D721Med (cell line): ENCODE data around the gene TAL1.
"Not testable (repeated sequence)": the region's sequence is repeated elsewhere in the genome, so short reads cannot be mapped to it uniquely, and the experiment has no call there.

Source experiments
- DNase-seq: peaks from one replicate; pipeline ENCODE4 v3.0.0; 2011; ENCODE audit warnings: low spot score; ENCODE audit not compliant: insufficient read length
- FAIRE-seq: peaks from 2 replicates; lab custom pipeline; 2011; peaks lifted over from hg19 to GRCh38; lab: Jason Lieb, UNC
- CTCF ChIP-seq: IDR thresholded peaks from 2 replicates; pipeline ENCODE4 v1.5.1; 2012; ENCODE audit warnings: mild to moderate bottlenecking, control low read depth; ENCODE audit not compliant: insufficient read depth; ENCODE audit errors: missing control alignments

TAL1 gene

DNA sequence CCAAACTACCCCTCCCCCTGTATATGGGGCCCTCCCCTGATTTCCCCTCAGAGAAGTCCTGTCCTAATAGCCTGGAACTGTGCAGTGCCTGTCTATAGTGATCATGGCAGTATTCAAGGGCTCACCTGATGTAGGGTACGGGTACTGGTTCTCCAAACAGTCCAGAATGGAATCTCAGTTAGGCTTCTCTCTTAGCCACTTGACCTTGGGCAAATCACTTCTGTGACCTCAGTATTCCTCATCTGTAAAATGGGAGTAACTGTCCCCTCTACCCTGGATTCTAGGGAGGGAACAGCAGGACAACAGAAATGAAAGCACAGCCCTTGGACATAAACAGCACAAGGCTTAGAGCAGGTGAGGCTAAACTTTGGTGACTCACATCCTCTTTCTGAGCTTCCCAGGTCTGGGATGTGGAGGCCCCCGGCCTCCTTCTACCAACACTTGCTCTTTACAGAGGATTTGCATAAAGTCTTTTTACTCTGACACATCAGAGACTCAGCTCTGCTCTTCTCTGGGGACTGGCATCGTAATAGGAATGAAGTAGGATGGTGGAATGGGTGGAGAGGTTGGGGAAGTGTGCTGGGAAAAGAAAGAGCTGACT lies 22.2 kb downstream of the TAL1 start:
- TF ChIP-seq CTCF, result no peak
- no peak for FAIRE-seq
- no peak for DNase-seq

GRCh38 chr1:47209091-47209490 lies 22.9 kb downstream of the TAL1 start:
- TF ChIP-seq CTCF, result no peak
- FAIRE-seq (no peak), DNase-seq (no peak)

DNA sequence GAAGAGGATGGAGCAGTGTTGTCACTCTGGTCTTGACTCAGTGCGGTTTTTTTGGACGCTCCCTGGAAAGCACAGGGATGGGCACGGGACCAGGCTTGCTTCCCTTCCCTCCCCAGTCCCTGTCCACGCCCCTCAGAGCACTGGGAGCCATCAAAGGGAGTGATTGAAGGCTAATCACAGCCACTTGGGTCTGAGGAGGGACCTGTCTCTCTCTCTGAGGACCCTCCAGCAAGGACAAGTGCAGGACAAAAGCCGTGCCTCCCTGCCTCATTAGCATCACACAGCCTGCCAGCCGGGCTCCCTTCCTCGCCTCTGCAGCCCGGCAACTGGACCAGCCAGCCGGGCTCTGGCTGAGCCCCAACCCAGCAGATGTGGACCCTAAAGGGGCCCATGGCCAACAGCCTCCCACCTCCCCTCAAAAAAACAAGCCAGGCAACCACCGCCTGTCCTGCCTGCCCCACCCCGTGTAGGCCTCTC lies 23.6 kb downstream of the TAL1 start:
- no peak for DNase-seq
- no peak for FAIRE-seq
- no peak for TF ChIP-seq CTCF

- no peak for TF ChIP-seq CTCF
- DNase-seq (no peak), FAIRE-seq (no peak)
These were observed 24.1 kb downstream of the TAL1 start for GRCh38 chr1:47207803-47208373.

- FAIRE-seq, result no peak
- TF ChIP-seq CTCF, result no peak
- no peak for DNase-seq
These were observed 26.1 kb downstream of the TAL1 start for GRCh38 chr1:47205918-47206317.

DNA sequence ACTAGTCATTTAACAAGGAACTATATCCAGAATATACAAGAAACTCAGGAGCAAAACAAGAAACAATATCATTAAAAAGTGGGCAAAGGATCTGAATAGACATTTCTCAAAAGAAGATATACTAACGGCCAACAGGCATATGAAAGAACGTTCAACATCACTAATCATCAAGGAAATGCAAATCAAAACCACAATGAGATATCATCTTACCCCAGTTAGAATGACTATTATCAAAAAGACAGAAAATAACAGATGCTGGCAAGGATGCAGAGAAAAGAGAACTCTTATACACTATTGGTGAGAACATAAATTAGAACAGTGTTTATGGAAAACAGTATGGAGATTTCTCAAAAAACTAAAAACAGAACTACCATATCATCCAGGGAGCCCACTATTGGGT lies 28.5 kb downstream of the TAL1 start:
- FAIRE-seq, DNase-seq: not testable (repeated sequence)

DNA sequence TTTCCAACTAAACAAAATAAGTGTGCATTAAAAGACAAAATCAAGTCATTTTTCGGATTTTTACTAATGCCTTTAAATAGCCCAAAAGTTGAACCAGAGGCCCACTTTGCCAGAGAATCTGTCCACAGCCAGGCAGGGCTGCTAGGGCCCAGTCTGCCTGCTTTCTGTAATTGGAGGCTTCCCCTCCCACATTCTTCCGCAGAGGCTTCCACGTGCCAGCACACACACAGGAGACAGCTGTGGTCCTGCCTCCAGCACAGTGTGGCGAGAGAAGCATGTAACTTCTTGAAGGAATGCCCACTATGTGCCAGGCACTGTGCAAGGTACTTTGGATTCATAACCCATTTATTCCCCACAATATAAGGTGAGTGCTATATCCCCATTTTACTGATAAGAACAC lies 30.8 kb downstream of the TAL1 start:
- DNase-seq, result no peak
- no peak for TF ChIP-seq CTCF
- no peak for FAIRE-seq
